H1 (cell line): ENCODE data around the gene SLC9A5. TPM values are rescaled to one million over a fixed set of nuclear protein-coding genes. Genes with fewer than 3 reads are reported as not detected.

Experiments
- CHD1 ChIP-seq: IDR thresholded peaks from 2 replicates; pipeline ENCODE4 v1.6.1; 2012; ENCODE audit warnings: low read depth, low read length, improper control_type of control experiment
- CHD7 ChIP-seq: fragments of 300-600 bp; sonication (generic); IDR thresholded peaks from 2 replicates; pipeline ENCODE4 v1.7.1; 2012; ENCODE audit warnings: low read length, moderate library complexity, mild to moderate bottlenecking, inconsistent platforms; ENCODE audit not compliant: insufficient replicate concordance
- GABPA ChIP-seq: IDR thresholded peaks from 2 replicates; pipeline ENCODE4 v1.6.1; 2011; ENCODE audit warnings: mild to moderate bottlenecking, low read length, moderate library complexity, borderline replicate concordance; ENCODE audit not compliant: insufficient read depth
- MAX ChIP-seq: IDR thresholded peaks from 2 replicates; pipeline ENCODE4 v1.6.1; 2012; ENCODE audit warnings: inconsistent platforms
- SAP30 ChIP-seq: fragments of 300-600 bp; sonication (generic); IDR thresholded peaks from 2 replicates; pipeline ENCODE4 v1.7.1; 2012; ENCODE audit warnings: low read length, moderate library complexity, mild to moderate bottlenecking, inconsistent platforms; ENCODE audit not compliant: insufficient read depth, insufficient replicate concordance
- SIRT6 ChIP-seq: IDR thresholded peaks from one replicate; pipeline ENCODE4 v1.7.1; 2012; ENCODE audit warnings: low read length, inconsistent platforms
- SIX5 ChIP-seq: IDR thresholded peaks from 2 replicates; pipeline ENCODE4 v1.6.1; 2011; ENCODE audit warnings: mild to moderate bottlenecking, low read depth, low read length
- TAF1 ChIP-seq: IDR thresholded peaks from 2 replicates; pipeline ENCODE4 v1.6.1; 2011; ENCODE audit warnings: mild to moderate bottlenecking, low read depth, low read length
- TEAD4 ChIP-seq: IDR thresholded peaks from 2 replicates; pipeline ENCODE4 v1.6.1; 2012; ENCODE audit warnings: low read depth, low read length, inconsistent platforms, mixed read lengths
- polyA plus RNA-seq, 7 experiments: library from polyadenylated mRNA; depleted of rRNA in 3 of 7; stranded (reverse) in 5 of 7; unstranded in 2 of 7; fragments of >200 nt in 5 of 7; fragments of 200-250 nt in 2 of 7; gene quantifications; 1 replicate in 5 of 7; 2 replicates in 1 of 7; 4 replicates in 1 of 7; pipeline versions ENCODE4 v1.2.1 to v1.2.3, GENCODE V29; 2011 to 2013; ENCODE audit warnings: missing spikeins in 2 of 7, mixed read lengths in 2 of 7
- total RNA-seq: library from RNA; stranded (reverse); fragmentation: NEBNext Ultra II Directional; extraction: Animal tissue kit (Norgen Biotek cat#: 25700); gene quantifications from 2 replicates; pipeline ENCODE4 v1.2.1, GENCODE V29; 2021

SLC9A5 gene
- total and polyA plus RNA-seq, 2 of the 8 experiments (the other 6 are each of a cell fraction or from before 2014, with no cell fraction given): 7.9 to 8.6 TPM

GRCh38 chr16:67206129-67206837 is 42.5 kb upstream of the SLC9A5 start (continued):
- TF ChIP-seq SAP30 (no peak), TAF1 (no peak), SIRT6 (no peak), SIX5 (no peak), TEAD4 (no peak), CHD1 (no peak), MAX (no peak), CHD7 (no peak), GABPA (no peak)
